Regular cardiac myocyte (primary cell): ENCODE data around the gene PTGER4. TPM values are rescaled to one million over a fixed set of nuclear protein-coding genes. Genes with fewer than 3 reads are reported as not detected.

Experiments
- total RNA-seq: library from RNA; depleted of rRNA; stranded (reverse); fragments of >200 nt; gene quantifications from 2 replicates; pipeline ENCODE4 v1.2.3, GENCODE V29; 2014

PTGER4 gene
- 9.6 and 11.0 TPM in 2 replicates for total RNA-seq

DNA sequence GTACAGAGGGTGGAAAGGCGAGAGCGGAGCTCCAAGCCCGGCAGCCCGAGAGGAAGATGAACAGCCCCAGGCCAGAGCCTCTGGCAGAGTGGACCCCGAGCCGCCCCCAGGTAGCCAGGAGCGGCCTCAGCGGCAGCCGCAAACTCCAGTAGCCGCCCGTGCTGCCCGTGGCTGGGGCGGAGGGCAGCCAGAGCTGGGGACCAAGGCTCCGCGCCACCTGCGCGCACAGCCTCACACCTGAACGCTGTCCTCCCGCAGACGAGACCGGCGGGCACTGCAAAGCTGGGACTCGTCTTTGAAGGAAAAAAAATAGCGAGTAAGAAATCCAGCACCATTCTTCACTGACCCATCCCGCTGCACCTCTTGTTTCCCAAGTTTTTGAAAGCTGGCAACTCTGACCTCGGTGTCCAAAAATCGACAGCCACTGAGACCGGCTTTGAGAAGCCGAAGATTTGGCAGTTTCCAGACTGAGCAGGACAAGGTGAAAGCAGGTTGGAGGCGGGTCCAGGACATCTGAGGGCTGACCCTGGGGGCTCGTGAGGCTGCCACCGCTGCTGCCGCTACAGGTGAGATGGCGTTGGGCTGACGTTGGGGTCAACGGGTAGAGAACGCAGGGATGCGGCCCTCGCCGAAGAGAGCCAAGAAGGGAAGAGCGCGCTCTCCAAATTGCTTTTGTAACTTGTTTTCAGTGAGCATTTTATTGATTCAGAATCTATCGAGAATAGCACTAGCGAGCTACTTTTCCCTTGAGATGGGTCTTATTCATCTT is at the start of gene PTGER4:
Gene PTGER4 (plus strand): TSS at position 3 of the 769 bp plus-strand sequence. CDS start 1,079 bp downstream, outside the sequence.

Other genes starting within 250 kb of the PTGER4 start
- 14.2 and 16.9 TPM in 2 replicates for gene TTC33, start 76.0 kb downstream of the PTGER4 start, total RNA-seq
- gene PRKAA1, start 118.5 kb downstream of the PTGER4 start, total RNA-seq, result 98.2 and 133 TPM in 2 replicates
- 424 and 537 TPM in 2 replicates for gene RPL37, start 155.3 kb downstream of the PTGER4 start, total RNA-seq
- 19.6 and 23.7 TPM in 2 replicates for gene CARD6, start 161.5 kb downstream of the PTGER4 start, total RNA-seq
- gene C7, start 229.6 kb downstream of the PTGER4 start, total RNA-seq, result 0.96 and 24.8 TPM in 2 replicates